B cell (primary cell): Measurements from ENCODE around the gene COL5A3. TPM values are rescaled to one million over a fixed set of nuclear protein-coding genes. Genes with fewer than 3 reads are reported as not detected.

ENCODE experiments used
- ATAC-seq: fragments of 200-7000 bp; cut with Tn5 transposase; one replicate; pipeline ENCODE4 v1.10.0; 2021; ENCODE audit warnings: low read depth, mild to moderate bottlenecking, moderate number of reproducible peaks, moderate library complexity
- CTCF ChIA-PET: fragments of 350-600 bp; sonication (Branson Sonifier 250); formaldehyde crosslinking; loops from one replicate; lab custom pipeline; 2021; ENCODE audit warnings: antibody characterized with exemption, inconsistent platforms; lab: Charles Lee
- POLR2A ChIA-PET: fragments of 350-600 bp; sonication (Branson Sonifier 250); formaldehyde crosslinking; loops from one replicate; lab custom pipeline; 2021; ENCODE audit warnings: antibody characterized with exemption; lab: Charles Lee
- DNase-seq: peaks from one replicate; pipeline ENCODE4 v3.0.0; 2013
- H2AFZ ChIP-seq: 2 replicates; pipeline ENCODE4 v1.6.1; 2012; ENCODE audit warnings: mild to moderate bottlenecking, low read depth, low read length; ENCODE audit not compliant: insufficient read depth, poor library complexity, severe bottlenecking
- H3K27ac ChIP-seq, 2 donors: 1 replicate in 1 of 2; 2 replicates in 1 of 2; pipeline ENCODE4 v1.5.1; 2012 to 2013; ENCODE audit warnings: low read length in 2 of 2, mild to moderate bottlenecking in 2 of 2, moderate library complexity in 1 of 2
- H3K27me3 ChIP-seq, 4 experiments: fragments of 200-600 bp in 1 of 4; sonication (generic) in 1 of 4; replicated peaks in 1 of 4; 1 replicate in 2 of 4; 2 replicates in 2 of 4; pipeline versions ENCODE4 v1.6.1 to v1.7.0; 2013 to 2016; ENCODE audit warnings: low read length in 3 of 4, mild to moderate bottlenecking in 2 of 4, mixed read lengths in 1 of 4, moderate library complexity in 1 of 4; ENCODE audit not compliant: insufficient read depth in 4 of 4, control insufficient read depth in 3 of 4; ENCODE audit errors: control extremely low read depth in 1 of 4
- H3K36me3 ChIP-seq, 2 experiments: replicated peaks in 1 of 2; 1 replicate in 1 of 2; 2 replicates in 1 of 2; pipeline versions ENCODE4 v1.6.1 to v1.7.1; 2013; ENCODE audit warnings: low read length in 1 of 2; ENCODE audit not compliant: insufficient read depth in 2 of 2, control insufficient read depth in 1 of 2; ENCODE audit errors: control extremely low read depth in 1 of 2, extremely low read depth in 1 of 2
- H3K4me1 ChIP-seq, 2 donors: fragments of 200-600 bp in 1 of 2; sonication (generic) in 1 of 2; 1 replicate in 1 of 2; 2 replicates in 1 of 2; pipeline versions ENCODE4 v1.5.1 to v1.6.1; 2013 to 2017; ENCODE audit warnings: low read length in 2 of 2; ENCODE audit not compliant: control insufficient read depth in 2 of 2, insufficient read depth in 2 of 2
- H3K4me2 ChIP-seq: replicated peaks from 2 replicates; pipeline ENCODE3; 2012; ENCODE audit warnings: mild to moderate bottlenecking, low read depth, low read length; ENCODE audit not compliant: poor library complexity, severe bottlenecking
- H3K4me3 ChIP-seq, 5 experiments: fragments of 200-600 bp in 1 of 5; sonication (generic) in 1 of 5; 1 replicate in 3 of 5; 2 replicates in 2 of 5; pipeline versions ENCODE4 v1.5.1 to v1.7.0; 2011 to 2016; ENCODE audit warnings: low read length in 4 of 5, mild to moderate bottlenecking in 4 of 5, low read depth in 2 of 5, control low read depth in 1 of 5, moderate library complexity in 1 of 5; ENCODE audit not compliant: insufficient read depth in 1 of 5; ENCODE audit errors: control extremely low read depth in 1 of 5, extremely low read depth in 1 of 5
- H3K79me2 ChIP-seq: fragments of 200-600 bp; sonication (generic); one replicate; pipeline ENCODE4 v1.6.0; 2016; ENCODE audit warnings: low read length; ENCODE audit not compliant: control insufficient read depth, insufficient read depth
- H3K9ac ChIP-seq: fragments of 200-600 bp; sonication (generic); 2 replicates; pipeline ENCODE4 v1.6.1; 2017; ENCODE audit warnings: mild to moderate bottlenecking, low read length, moderate library complexity
- H3K9me3 ChIP-seq, 3 donors: one replicate each; pipeline versions ENCODE4 v1.6.1 to v1.7.1; 2013; ENCODE audit warnings: low read length in 2 of 3; ENCODE audit not compliant: control insufficient read depth in 2 of 3, insufficient read depth in 1 of 3; ENCODE audit errors: control extremely low read depth in 1 of 3
- H4K20me1 ChIP-seq: 2 replicates; pipeline ENCODE4 v1.6.0; 2012; ENCODE audit warnings: mild to moderate bottlenecking, low read length; ENCODE audit not compliant: insufficient read depth, control insufficient read depth, poor library complexity, severe bottlenecking
- H3K27ac Mint-ChIP-seq: one replicate; pipeline ENCODE4 v1.8.0; 2021; ENCODE audit warnings: mixed read lengths
- H3K27me3 Mint-ChIP-seq: one replicate; pipeline ENCODE4 v1.8.0; 2021; ENCODE audit warnings: mixed read lengths
- H3K4me1 Mint-ChIP-seq: one replicate; pipeline ENCODE4 v1.8.0; 2021; ENCODE audit warnings: mixed read lengths
- H3K4me3 Mint-ChIP-seq: one replicate; pipeline ENCODE4 v1.8.0; 2021; ENCODE audit warnings: mixed read lengths
- H3K9me3 Mint-ChIP-seq: one replicate; pipeline ENCODE4 v1.8.0; 2022; ENCODE audit warnings: mixed read lengths; ENCODE audit not compliant: insufficient read depth
- EZH2 ChIP-seq: IDR thresholded peaks from 2 replicates; pipeline ENCODE4 v1.6.1; 2012; ENCODE audit warnings: borderline replicate concordance, low read depth, mild to moderate bottlenecking, moderate library complexity, low read length; ENCODE audit not compliant: insufficient read depth, poor library complexity, severe bottlenecking
- WGBS: methylation state at CpG from one replicate; pipeline ENCODE4 v1.1.5; 2013; ENCODE audit warnings: missing lambda C conversion rate; ENCODE audit not compliant: insufficient coverage; 5-methylcytosine and 5-hydroxymethylcytosine counted together
- intact Hi-C: fragments of 100-400 bp; cut with micrococcal nuclease; formaldehyde crosslinking; loops from one replicate; pipeline ENCODE4 v1.10.0; 2022
- polyA plus RNA-seq: library from polyadenylated mRNA; depleted of rRNA; stranded (reverse); fragments of >200 nt; gene quantifications from 2 replicates; pipeline ENCODE4 v1.2.3, GENCODE V29; 2012
- total RNA-seq, 2 donors: library from RNA; stranded (reverse); fragments of 120-200 nt in 1 of 2; gene quantifications; 1 replicate in 1 of 2; 2 replicates in 1 of 2; pipeline versions ENCODE4 v1.2.3 to v1.2.4, GENCODE V29; 2013 to 2022
- TF ChIP-seq, protein P1 (sequence below): fragments of 200-600 bp; IDR thresholded peaks from one replicate; pipeline ENCODE4 v1.8.0; 2022; ENCODE audit warnings: antibody characterized with exemption, mild to moderate bottlenecking

Gene COL5A3
- total and polyA plus RNA-seq, 2 donors (not counting 1 experiment from before 2014, with no cell fraction given): 0.01 TPM; not detected in 1

DNA sequence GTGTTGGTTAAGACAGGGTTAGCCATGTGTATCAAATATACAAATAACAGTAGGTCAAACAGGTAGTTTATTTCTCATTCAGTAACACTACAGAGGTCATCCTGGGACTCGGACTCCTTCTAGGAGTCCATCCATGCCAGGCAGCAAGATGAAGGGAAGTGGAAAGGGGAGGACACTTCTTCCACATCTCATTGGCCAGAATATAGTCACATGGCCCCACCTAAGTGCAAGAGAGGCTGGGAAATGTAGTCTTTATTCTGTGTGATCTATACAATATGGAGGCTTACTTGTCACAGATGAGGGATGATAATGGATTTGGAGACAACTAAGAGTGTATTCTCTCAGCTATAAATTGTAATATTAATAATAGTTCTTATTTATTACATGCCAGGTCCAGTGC lies 34.1 kb upstream of the COL5A3 start:
- no peaks in the 10 kb centered on the region for H3K79me2 ChIP-seq
- CTCF ChIA-PET: interaction anchor here (1.3 kb wide), 1 partner anchor 17 kb away, joined by 3 read pairs; no protein-coding TSS in a partner anchor
- DNase-seq (no peak), ATAC-seq (no peak)
- Mint-ChIP-seq H3K4me3 (no peak overlapping the region), H3K27ac (no peak overlapping the region), H3K27me3 (peaks cover 34% of the 10 kb centered on the region), H3K4me1 (no peaks in the 10 kb centered on the region), H3K9me3 (peaks cover 9% of the 10 kb centered on the region)
- no peak overlapping the region for H2AFZ ChIP-seq
- H4K20me1 ChIP-seq: no peaks in the 10 kb centered on the region
- H3K27ac ChIP-seq: no peak overlapping the region
- no peaks in the 10 kb centered on the region for H3K4me1 ChIP-seq
- no peak overlapping the region for H3K4me2 ChIP-seq
- TF ChIP-seq, protein P1, sequence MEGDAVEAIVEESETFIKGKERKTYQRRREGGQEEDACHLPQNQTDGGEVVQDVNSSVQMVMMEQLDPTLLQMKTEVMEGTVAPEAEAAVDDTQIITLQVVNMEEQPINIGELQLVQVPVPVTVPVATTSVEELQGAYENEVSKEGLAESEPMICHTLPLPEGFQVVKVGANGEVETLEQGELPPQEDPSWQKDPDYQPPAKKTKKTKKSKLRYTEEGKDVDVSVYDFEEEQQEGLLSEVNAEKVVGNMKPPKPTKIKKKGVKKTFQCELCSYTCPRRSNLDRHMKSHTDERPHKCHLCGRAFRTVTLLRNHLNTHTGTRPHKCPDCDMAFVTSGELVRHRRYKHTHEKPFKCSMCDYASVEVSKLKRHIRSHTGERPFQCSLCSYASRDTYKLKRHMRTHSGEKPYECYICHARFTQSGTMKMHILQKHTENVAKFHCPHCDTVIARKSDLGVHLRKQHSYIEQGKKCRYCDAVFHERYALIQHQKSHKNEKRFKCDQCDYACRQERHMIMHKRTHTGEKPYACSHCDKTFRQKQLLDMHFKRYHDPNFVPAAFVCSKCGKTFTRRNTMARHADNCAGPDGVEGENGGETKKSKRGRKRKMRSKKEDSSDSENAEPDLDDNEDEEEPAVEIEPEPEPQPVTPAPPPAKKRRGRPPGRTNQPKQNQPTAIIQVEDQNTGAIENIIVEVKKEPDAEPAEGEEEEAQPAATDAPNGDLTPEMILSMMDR: no peak
- no peak for TF ChIP-seq EZH2
- no CpG with 5 or more reads among the region's 1 CpG for WGBS
- H3K4me3 ChIP-seq: peak overlapping the region in 1 of 5 experiments; percentile 19
- POLR2A ChIA-PET: no interaction called here
- intact Hi-C loops: no loop called here
- no peaks in the 10 kb centered on the region for H3K36me3 ChIP-seq
- no peak overlapping the region for H3K9ac ChIP-seq
- peaks cover 2 to 76% (median 37%) of the 10 kb centered on the region in 3 donors for H3K9me3 ChIP-seq
- H3K27me3 ChIP-seq: peaks cover 0 to 33% (median 3%) of the 10 kb centered on the region in 4 experiments

DNA sequence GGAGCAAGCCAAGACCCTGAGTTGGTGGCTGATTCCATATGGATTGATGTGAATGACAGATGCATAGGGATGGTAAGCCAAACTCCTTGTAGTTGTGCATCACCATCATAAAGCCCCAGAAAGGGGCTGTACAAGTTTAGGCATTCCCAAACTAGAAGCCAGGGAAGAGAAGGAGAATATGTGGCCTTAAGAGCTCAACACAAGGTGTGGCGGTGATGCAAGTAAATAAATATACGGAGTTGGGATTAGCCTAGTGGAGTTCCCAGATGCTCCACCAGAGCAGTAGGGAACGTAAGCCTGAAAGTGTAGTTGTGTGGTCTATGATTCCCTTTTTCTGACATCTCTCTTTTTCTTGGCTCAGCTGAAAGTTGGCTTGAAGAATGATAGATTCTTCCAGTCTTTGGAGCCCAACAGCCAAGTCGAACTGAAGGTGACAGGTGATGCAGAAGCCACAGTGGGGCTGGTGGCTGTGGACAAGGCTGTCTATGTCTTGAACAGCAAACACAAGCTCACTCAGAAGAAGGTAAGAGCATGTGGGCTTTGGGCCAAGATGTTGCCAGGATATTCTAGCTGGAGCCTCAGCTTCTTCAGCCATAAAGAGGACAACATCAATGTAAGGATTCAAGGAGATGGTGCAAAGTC lies 33.1 kb upstream of the COL5A3 start:
- ChIA-PET POLR2A (no interaction called here), CTCF (interaction anchor here (1.2 to 1.3 kb wide), 2 partner anchors 16 to 113 kb away, joined by 3 read pairs; no protein-coding TSS in a partner anchor)
- Histone ChIP-seq H3K4me1 (no peaks in the 10 kb centered on the region), H3K9me3 (peaks cover 2 to 86% (median 37%) of the 10 kb centered on the region in 3 donors), H2AFZ (no peak overlapping the region), H3K27me3 (peaks cover 0 to 39% (median 5%) of the 10 kb centered on the region in 4 experiments), H3K36me3 (no peaks in the 10 kb centered on the region), H3K79me2 (no peaks in the 10 kb centered on the region), H3K4me3 (no peak overlapping the region), H3K27ac (no peak overlapping the region), H3K4me2 (no peak overlapping the region), H3K9ac (no peak overlapping the region), H4K20me1 (no peaks in the 10 kb centered on the region)
- ATAC-seq: no peak
- no peaks in the 10 kb centered on the region for H3K4me1 Mint-ChIP-seq
- H3K27ac Mint-ChIP-seq: no peak overlapping the region
- intact Hi-C loops: no loop called here
- WGBS: 78% methylated on average over 4 of the region's 4 CpGs
- DNase-seq: peak; percentile 56
- peaks cover 9% of the 10 kb centered on the region for H3K9me3 Mint-ChIP-seq
- H3K4me3 Mint-ChIP-seq: no peak overlapping the region
- H3K27me3 Mint-ChIP-seq: peaks cover 39% of the 10 kb centered on the region
- TF ChIP-seq EZH2: no peak
- TF ChIP-seq, protein P1: no peak
